HG03108 (cell line): ENCODE data around the gene RAI1.
A peak's percentile ranks its signal among the peaks of the same experiment; 100 is the strongest.

ENCODE experiments used
- ATAC-seq: cut with Tn5 transposase; IDR thresholded peaks from one replicate; pipeline ENCODE4 v1.9.1; 2021; ENCODE audit warnings: moderate library complexity; ENCODE audit not compliant: unreplicated experiment

RAI1 gene

GRCh38 chr17:17761894-17762743, 80.9 kb downstream of the RAI1 start:
- no peak for ATAC-seq

GRCh38 chr17:17762744-17763105, 81.5 kb downstream of the RAI1 start:
- ATAC-seq: no peak

DNA sequence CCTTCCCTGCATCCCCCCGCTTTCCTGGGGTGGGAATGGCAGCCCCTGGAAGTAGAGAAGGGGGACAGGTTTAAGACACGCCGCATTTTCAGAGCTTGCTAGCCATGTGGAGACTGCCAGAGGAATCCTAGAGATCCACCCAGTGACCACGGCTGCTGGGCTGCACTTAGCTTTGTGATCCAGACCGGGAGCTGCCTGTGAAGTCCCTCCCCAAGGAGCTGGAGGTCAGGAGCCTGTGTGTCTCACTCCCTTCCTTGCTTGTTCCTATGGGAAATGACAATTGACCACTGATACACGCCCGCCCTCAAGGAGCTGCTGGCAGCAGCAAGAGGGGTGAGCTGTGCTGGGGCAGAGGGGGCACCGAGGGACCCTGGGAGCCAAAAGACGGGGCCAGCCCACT, 81.9 kb downstream of the RAI1 start:
- ATAC-seq: no peak

DNA sequence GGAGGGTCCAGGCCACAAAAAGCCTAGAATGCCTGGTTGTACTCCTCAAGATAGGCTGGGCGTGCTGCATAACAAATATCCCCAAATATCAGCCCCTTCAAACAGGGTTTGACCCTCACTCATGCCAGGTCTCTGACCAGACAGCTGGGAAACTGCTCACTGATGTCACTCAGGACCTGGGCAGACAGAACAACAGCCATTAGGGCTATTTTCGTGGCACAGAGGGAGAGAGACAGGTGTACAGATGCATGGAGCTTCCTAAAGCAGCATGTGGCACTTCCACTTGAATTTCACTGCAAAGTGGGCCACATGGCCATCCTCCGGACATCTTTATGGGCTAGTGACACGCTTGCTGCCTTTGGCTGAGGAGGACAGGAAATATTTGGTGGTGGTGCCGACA, 82.5 kb downstream of the RAI1 start:
- no peak for ATAC-seq

GRCh38 chr17:17765359-17766076, 84.3 kb downstream of the RAI1 start:
- no peak for ATAC-seq

GRCh38 chr17:17766077-17766743, 85.0 kb downstream of the RAI1 start:
- ATAC-seq: peak; percentile 77

DNA sequence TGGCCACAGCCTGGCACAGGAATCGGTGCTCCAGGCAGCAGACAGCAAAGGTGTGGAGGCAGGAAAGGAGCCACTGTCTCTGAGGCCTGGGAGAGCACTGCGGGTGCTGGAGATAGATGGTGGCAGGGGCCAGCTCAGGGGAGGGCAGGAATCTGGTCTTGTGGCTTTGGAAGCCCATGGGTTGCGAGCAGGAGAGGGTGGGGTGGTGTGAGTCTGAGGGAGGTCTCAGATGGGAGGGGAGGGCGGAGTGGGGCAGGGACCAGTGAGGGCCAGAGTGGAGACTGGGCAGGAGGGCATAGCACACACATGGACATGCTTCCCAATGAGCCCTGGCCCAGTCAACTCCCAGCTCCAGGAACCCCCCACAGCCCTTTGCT, 85.5 kb downstream of the RAI1 start:
- no peak for ATAC-seq

- ATAC-seq: no peak
These were observed 86.1 kb downstream of the RAI1 start for GRCh38 chr17:17767154-17767869.

DNA sequence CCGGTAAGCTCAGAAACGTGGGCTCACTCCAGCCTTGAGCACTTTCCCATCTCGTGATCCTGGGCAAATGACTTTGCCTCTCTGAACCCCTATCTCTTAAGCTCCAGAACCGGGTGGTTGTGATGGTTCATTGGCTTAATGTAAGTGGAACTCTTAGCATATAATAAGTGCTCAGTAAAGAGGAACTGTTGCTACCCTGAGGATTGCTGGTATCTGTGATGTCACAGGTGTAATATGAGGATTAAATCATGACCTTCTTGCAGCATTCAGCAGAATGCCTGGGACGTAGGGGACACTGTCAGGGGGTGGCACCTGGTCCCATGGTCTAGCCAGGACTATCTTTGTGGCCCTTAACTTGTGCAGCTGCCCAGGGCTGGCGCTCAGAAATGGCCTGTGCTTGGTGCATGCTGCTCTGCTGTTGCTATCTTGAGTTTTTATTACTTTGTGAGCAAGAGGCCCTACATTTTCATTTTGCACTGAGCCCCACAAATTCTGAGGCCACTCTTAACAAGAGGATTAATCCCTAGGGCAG, 86.7 kb downstream of the RAI1 start:
- no peak for ATAC-seq

DNA sequence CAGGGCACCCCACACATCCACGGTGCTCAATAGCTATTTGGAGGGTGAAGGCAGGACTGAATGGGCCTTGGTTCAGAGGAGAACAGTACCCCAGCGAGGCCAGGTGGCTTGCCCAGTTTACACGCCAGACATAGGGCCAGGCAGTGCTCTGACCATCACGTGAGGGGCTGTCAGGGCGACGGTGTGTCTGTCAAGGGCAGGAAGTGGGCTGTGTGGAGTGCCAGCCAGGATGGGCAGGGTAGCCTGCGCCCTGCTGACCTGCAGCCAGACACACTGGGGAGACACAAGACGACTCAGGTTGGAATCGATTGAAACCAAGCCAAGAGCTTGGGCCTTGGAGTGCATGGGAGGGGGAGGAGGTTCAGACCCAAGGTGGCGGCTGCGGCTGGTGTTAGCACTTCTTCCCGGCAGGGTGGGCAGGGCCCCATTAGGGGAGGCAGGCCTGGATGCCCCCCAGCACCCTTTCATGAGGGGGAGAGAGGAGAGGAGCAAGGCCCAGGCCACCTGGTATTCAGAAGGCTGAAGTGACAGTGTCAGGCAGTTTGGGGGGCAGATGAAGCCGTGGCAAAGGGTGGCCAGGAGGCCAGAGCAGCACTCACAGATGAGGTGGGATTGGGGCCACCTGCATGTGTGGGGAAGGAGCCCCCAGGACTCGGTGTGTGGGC, 87.3 kb downstream of the RAI1 start:
- ATAC-seq: no peak

DNA sequence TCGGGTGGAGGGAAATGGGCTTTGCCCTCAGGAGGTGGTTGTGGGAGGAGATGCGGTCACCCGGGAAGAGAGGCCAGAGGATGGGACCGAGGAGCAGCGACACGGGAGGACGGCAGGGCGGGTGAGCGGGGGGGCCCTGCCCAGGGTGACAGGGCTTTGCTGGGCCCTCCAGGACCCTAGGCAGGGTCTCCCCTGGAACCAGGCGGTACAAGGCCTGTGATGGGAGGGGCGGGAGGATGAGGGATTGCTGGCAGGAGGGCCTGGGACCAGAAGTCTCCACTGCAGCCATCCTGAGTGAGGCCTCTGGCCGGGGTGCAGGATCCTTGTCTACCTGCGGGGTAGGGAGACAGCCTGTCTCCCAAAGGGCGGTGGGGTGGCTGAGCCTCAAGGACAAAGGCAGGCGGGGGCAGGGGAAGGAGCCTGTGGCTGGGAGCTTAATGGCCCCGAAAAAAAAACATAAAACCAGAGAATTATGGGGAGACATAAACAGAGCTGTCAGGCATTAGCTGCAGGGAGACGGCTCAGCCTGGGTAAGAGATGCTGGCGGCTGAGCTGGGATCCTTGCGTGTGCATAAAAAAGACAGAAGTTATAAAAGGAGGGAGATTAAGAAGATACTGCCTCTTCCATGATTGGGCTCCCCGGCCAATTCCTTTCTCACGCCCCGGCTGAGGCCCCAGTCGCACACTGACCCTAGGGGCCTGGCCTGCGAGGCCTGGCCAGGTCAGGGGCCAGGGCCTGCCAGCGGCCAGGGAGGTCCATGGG, 88.8 kb downstream of the RAI1 start:
- ATAC-seq: no peak

DNA sequence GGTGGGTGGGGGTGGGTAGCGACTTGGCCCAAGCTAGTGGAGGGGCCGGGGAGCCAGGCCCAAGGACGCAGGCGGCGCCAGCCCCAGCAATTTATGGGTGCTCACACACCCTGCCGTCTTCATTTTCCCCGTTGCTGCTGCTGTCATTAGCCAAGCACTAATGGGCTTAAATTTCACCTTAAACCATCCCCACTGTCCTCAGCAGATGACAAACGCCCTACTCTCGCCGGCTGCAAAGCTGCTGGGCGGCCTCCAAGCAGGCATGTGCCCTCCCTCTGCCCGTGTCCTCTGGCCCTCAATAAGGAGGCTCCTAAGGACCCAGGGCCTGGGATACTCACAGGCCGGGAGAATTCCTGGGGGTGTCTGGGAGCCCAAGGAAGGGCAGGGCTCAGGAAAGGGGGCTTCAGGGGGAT, 89.4 kb downstream of the RAI1 start:
- no peak for ATAC-seq

GRCh38 chr17:17771498-17772201, 90.4 kb downstream of the RAI1 start:
- no peak for ATAC-seq

GRCh38 chr17:17772231-17772630, 91.0 kb downstream of the RAI1 start:
- no peak for ATAC-seq

GRCh38 chr17:17774009-17774881, 93.0 kb downstream of the RAI1 start:
- ATAC-seq: no peak

- no peak for ATAC-seq
These were observed 95.6 kb downstream of the RAI1 start for GRCh38 chr17:17776889-17777288.

DNA sequence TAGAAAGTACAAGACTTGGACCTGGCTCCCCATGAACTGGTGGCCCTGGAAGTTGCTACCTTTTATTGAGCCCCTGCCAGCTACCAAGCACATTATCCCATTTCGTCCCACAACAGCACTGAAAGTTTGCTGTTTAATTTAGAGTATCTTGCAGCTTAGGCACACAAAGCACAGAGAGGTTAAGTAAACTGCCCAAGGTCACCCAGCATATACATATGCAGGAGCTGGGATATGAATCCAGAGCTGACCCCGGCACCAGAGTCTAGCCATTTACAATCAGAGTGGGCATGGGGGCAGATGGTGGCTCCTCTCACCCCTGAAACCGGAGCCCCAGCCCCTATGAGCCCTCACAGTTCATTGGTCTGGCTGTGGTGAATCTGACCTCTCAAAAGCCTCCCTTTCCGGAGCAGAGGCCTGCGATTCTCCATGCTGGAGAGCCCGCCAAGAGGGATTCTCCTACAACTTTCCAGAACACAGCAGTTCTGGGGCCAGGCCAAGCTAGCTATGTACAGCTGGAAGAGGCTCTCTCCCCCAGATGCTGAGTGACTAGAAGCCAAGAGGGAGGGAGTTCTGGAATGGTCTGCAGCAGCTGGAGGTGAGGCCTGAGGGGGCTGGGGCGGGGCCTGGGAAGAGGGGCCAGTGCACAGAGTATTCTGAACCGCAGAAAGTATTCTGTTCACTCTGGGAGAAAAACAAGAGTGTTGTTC, 97.2 kb downstream of the RAI1 start:
- no peak for ATAC-seq
